SKM-1 (cell line): ENCODE data around the gene CBARP.
A peak's percentile ranks its signal among the peaks of the same experiment; 100 is the strongest.

Source experiments
- DNase-seq: peaks from one replicate; lab custom pipeline; 2025; ENCODE audit not compliant: unreplicated experiment; lab: John Stamatoyannopoulos, UW

CBARP gene

DNA sequence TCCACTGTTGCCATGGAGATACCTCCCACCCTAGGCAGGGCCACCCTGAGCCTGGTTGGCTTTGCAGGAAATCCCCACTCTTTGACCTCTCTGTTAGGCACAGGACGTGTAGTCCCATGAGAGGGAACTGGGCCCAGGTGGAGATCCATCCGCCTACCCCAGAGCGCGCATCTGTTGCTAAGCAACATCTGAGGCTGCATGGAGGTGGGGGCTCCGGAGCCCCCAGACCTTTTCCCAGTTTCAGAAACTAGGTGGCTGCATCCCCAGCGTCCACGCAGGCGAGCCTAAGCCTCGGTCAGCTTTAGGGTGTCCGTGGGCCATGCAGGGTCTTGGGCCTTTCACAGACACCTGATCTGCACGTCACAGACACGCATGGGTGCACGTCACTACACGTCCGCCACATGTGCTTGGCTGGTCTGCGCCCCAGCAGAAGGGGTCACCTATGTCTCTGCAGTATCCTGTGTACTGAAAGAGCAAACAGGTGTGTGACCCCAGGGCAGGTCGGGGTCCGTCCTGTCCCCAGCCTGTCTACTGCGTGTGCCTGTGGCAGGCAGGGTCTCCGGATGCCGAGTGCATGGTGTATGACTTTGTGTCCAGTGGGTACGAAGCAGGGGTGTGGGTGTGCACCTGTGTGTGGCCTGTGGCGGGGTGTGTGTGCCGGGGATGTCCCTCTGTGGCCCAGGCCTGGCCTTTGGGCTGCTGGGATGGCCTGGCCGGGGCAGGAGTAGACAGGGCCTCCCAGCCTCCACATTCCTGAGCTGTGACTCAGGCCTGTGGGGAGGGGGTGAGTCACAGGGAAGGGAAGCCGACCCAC, 27.2 kb upstream of the CBARP start:
- no peak for DNase-seq

DNA sequence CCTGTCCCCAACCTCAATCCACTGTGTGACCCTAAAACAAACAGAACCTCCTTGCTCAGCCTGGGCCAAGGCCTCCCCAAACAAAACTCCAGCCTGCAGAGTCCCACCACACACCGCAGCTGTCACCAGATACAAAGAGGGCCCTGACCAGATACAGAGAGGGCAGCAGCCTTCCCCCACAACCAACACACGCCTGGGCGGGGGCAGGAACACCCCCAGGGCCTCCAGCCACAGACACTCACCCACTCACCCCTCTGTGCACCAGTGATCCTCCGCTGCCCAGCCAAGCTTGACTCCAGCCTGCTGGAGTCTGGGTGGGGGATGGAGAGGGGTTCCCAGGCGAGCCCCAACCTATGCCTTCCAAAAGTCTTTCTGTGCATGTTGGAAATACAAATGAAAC, 25.4 kb upstream of the CBARP start:
- DNase-seq: no peak

DNA sequence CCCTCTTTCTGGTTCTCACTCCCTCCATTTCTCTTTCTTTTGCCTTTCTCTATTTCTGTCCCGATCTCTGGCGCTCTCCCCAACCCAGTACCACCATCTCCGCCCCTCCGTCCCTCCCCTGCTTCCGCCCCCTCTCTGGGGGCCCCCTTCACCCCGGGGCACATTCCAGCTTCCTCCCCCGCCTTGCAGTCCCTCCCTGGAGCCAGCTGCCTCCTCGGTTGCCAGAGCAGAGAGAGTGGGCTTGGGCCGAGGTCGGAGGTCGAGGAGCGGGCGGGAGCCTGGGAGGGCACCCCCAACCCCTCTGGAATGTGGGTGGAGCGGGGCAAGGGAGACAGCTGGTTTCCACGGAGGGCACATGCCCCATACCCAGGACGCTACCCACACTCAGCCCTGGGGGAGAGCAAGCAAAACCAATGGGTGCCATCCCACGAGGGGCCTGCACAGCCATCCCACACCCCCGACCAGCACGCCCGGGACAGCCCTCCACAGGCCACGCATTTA, 24.9 kb upstream of the CBARP start:
- DNase-seq: no peak

- no peak for DNase-seq
These were observed 24.2 kb upstream of the CBARP start for GRCh38 chr19:1261798-1262622.

GRCh38 chr19:1261538-1261797, 23.7 kb upstream of the CBARP start:
- DNase-seq: no peak

DNA sequence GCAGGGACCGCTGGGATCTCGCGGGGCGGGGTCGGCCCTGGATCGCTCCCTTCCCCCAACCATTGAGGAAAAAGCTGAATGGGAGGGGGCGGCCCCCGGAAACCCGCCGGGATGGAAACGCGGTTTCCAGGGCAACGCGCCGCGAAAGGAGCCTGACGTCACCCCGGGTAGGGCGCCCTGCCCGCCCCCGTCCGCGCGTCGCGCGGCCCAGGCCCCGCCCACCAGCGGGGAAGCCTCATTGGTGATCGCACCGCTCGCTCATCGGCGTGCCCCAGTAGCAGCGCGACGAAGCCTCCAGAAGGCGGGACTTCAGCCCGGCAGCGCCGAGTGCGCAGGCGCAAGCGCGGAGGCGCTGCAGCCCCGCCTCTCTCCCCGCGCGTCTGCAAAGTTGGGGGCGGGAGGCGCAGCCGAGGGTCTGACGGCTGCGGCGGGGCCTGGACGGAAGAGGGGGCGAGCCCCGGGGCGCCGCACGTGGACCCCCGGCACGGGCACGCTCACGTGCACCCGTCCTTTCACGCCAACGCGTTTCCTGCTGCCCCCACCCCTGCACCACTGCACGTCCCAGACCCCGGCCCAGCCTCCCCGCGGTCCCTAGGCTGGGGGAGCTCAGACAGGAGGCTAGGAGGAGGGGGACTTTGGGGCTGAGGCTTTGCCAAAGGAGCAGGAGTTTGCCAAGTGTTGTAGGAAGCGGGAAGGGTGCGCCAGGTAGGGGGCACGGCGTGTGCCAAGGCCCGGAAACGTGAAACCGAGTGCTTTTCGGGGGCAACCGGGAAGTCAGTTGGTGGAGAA, 23.1 kb upstream of the CBARP start:
- DNase-seq: peak; percentile 91

- no peak for DNase-seq
These were observed 22.3 kb upstream of the CBARP start for GRCh38 chr19:1259876-1260748.

GRCh38 chr19:1259206-1259875, 21.5 kb upstream of the CBARP start:
- DNase-seq: peak; percentile 19

GRCh38 chr19:1258707-1259205, 21.0 kb upstream of the CBARP start:
- no peak for DNase-seq

DNA sequence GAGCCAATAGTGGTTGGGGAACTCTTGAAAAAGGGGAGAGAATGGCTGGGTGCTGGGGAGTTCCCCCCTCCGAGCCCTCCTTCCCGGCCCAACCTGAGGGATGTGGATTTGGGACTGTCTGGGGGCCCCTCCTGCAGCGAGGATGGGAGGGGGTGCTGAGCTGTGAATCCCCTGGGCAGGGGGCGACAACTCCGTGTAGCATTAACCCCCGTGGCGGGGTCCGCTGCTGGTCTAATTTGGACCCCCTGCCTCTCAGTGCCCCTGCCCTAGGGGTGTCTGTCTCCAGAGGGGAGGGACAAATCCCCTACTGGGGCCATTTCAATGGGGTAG, 20.3 kb upstream of the CBARP start:
- DNase-seq: no peak

DNA sequence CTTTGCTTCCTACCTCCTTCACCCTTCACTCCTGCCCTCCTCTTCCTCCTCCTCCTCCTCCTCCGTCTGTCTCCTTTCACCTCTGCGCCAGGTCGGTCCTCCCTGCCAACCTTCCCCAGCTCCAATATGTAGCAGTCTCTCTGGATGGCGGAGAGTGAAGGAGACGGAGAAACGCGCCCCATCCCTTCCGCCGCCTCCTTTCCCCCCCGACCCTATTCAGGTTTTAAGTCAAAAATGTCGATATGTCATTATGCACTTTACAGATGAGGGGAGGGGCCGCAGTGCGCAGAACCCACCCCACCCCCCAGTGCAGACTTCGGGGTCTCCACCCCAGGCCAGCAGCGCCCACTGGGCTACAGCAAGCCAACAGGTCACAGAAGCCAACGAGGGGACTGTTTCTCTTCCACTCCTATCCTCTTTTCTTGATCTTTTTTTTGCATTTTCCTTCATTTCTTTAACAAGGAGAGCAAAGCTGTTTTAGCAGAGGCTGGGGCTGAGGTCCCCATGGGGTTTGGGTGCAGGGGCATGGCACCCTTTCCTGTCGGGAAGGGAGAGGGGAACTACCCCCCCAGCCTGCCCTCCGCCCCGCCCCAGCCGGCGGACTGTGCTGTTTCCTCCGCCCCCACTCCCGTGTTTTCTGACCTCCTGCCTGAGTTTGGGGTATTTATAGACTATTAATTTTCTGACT, 19.8 kb upstream of the CBARP start:
- DNase-seq: no peak

DNA sequence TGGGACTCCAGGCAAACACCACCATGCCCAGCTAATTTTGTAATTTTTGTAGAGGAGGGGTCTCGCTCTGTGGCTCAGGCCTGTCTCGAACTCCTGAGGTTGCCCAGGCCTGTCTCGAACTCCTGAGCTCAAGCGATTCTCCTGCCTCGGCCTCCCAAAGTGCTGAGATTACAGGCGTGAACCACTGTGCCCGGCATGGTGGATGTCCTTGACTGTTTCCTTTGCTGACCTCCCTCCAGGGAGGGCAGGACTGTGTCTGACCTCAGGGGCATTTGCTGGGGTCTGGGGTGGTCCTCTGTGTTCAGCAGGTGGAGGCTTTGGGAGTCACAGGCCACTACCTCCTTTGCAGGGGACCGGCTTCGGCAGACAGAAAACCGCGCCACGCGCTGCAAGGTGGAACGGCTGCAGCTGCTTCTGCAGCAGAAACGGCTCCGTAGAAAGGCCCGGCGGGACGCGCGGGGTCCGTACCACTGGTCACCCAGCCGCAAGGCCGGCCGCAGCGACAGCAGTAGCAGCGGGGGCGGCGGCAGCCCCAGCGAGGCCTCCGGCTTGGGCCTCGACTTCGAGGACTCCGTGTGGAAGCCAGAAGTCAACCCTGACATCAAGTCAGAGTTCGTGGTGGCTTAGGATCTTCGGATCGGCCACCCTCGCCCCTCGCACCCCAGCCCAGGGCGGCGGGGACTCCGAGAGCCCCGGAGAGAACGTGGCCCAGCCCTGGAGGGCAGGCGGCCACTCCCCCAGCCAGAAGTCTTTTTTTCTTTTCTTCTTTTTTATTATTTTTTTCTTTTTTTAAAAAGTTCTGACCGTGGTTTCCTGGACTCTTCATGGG, 19.1 kb upstream of the CBARP start:
- DNase-seq: no peak

- DNase-seq: no peak
These were observed 17.7 kb upstream of the CBARP start for GRCh38 chr19:1255186-1256161.

DNA sequence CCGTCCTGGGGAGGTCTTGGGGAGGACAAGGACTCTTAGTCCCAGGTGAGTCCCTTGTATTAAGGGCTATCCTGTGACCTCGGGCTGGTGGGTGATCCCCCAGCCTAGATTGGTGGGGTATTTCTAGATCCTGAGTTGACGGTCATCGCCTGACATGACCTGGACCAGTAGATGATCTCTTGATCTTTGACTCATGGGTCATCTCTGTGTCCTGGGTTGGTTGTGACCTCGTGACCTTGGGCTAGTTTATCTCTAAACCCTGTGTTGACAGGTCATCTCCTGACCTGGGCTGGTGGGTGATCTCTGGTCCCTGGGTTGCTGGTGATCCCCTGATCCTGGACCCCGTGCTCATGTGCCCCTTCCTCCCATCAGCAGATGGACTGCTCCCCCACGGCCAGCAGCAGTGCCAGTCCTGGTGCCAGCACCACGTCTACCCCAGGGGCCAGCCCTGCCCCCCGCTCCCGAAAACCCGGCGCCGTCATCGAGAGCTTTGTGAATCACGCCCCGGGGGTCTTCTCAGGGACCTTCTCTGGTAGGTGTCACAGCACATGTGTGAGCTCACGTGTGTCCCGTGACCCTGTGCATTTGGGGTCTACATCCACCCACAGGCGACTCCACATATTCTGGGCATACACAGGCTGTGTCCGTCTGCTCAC, 16.9 kb upstream of the CBARP start:
- DNase-seq: no peak

DNA sequence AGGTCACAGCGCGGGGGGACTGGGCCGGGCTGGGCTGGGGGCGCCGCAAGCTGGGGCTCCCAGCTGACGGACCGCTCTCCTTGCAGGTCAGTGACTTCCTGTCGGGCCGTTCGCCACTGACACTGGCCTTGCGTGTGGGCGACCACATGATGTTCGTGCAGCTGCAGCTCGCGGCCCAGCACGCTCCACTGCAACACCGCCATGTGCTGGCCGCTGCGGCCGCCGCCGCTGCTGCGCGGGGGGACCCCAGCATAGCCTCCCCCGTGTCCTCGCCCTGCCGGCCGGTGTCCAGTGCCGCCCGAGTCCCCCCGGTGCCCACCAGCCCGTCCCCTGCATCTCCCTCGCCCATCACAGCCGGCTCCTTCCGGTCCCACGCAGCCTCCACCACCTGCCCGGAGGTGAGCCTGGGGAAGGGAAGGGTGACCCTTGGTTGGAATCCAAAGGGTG, 16.3 kb upstream of the CBARP start:
- DNase-seq: no peak

- no peak for DNase-seq
These were observed 15.8 kb upstream of the CBARP start for GRCh38 chr19:1253514-1254080.
